HCT116 (cell line): ENCODE results near the gene WDR64. TPM values are rescaled to one million over a fixed set of nuclear protein-coding genes. Genes with fewer than 3 reads are reported as not detected.
A peak's percentile ranks its signal among the peaks of the same experiment; 100 is the strongest.

Experiments used
- ATAC-seq: fragments of 200-7000 bp; cut with Tn5 transposase; 2 replicates; pipeline ENCODE4 v1.9.1; 2020; ENCODE audit warnings: mild to moderate bottlenecking, moderate library complexity
- BruUV-seq: library from RNA; stranded (reverse); fragments of 400-500 nt; replicated peaks from 2 replicates; lab custom pipeline; 2021; lab: Mats Ljungman, UMichigan
- CTCF ChIA-PET: fragments of 300-600 bp; sonication (Branson Sonifier 250); formaldehyde crosslinking; loops from one replicate; lab custom pipeline; 2021; ENCODE audit warnings: antibody characterized with exemption; lab: Charles Lee
- POLR2A ChIA-PET: fragments of 300-600, 350-600 bp; sonication (Branson Sonifier 250); formaldehyde crosslinking; loops from one replicate; lab custom pipeline; 2021; ENCODE audit warnings: antibody characterized with exemption; lab: Charles Lee
- RAD21 ChIA-PET, 2 experiments: fragments of 300-600 bp; sonication (Branson Sonifier 250); formaldehyde crosslinking; loops; one replicate each; lab custom pipeline; 2023; ENCODE audit warnings: low total read pairs in 2 of 2; ENCODE audit not compliant: uncharacterized antibody in 2 of 2, unreplicated experiment in 2 of 2, low non-redundant PET in 1 of 2; lab: Charles Lee
- DNase-seq: peaks from one replicate; pipeline ENCODE4 v3.0.0-alpha.2; 2010; ENCODE audit warnings: low read depth, low spot score
- H2AFZ ChIP-seq: fragments of 200-600 bp; shearing (Covaris generic), sonication (generic); 2 replicates; pipeline ENCODE4 v1.6.1; 2017; ENCODE audit warnings: low read depth, mixed run types, mixed read lengths, antibody characterized with exemption, low read length; ENCODE audit not compliant: poor library complexity, severe bottlenecking
- H3K27ac ChIP-seq: 2 replicates; pipeline ENCODE4 v1.5.1; 2012; ENCODE audit warnings: low read depth, low read length
- H3K27me3 ChIP-seq: fragments of 200-600 bp; sonication (generic); 2 replicates; pipeline ENCODE4 v1.6.1; 2016; ENCODE audit warnings: mixed run types, low read length, mixed read lengths; ENCODE audit not compliant: insufficient read depth
- H3K36me3 ChIP-seq, 2 experiments: fragments of 200-500 bp in 1 of 2; fragments of 200-600 bp in 1 of 2; sonication (Bioruptor generic) in 1 of 2; sonication (generic) in 1 of 2; 2 replicates each; pipeline versions ENCODE4 v1.5.1 to v1.6.1; 2014 to 2016; ENCODE audit warnings: low read length in 2 of 2, inconsistent platforms in 1 of 2, mixed read lengths in 1 of 2, mixed run types in 1 of 2; ENCODE audit not compliant: insufficient read depth in 2 of 2, control insufficient read depth in 1 of 2
- H3K4me1 ChIP-seq, 2 experiments: fragments of 200-600 bp in 1 of 2; sonication (generic) in 1 of 2; 2 replicates each; pipeline versions ENCODE4 v1.5.1 to v1.6.1; 2012 to 2017; ENCODE audit warnings: low read length in 2 of 2, inconsistent platforms in 1 of 2, mild to moderate bottlenecking in 1 of 2, mixed read lengths in 1 of 2, mixed run types in 1 of 2, moderate library complexity in 1 of 2; ENCODE audit not compliant: insufficient read depth in 2 of 2, control insufficient read depth in 1 of 2
- H3K4me2 ChIP-seq: fragments of 200-600 bp; sonication (generic); 2 replicates; pipeline ENCODE4 v1.6.1; 2017; ENCODE audit warnings: mixed run types, low read length, mixed read lengths
- H3K4me3 ChIP-seq, 2 experiments: fragments of 200-600 bp in 1 of 2; sonication (generic) in 1 of 2; replicated peaks in 1 of 2; 2 replicates each; pipeline ENCODE4 v1.5.1; 2011 to 2016; ENCODE audit warnings: low read length in 2 of 2, control low read depth in 1 of 2, low read depth in 1 of 2, mild to moderate bottlenecking in 1 of 2, mixed read lengths in 1 of 2, mixed run types in 1 of 2
- H3K79me2 ChIP-seq: fragments of 200-600 bp; sonication (generic); 2 replicates; pipeline ENCODE4 v1.6.1; 2017; ENCODE audit warnings: mild to moderate bottlenecking, mixed run types, low read length, moderate library complexity, mixed read lengths; ENCODE audit not compliant: insufficient read depth
- H3K9ac ChIP-seq: fragments of 200-600 bp; sonication (generic); 2 replicates; pipeline ENCODE4 v1.6.1; 2016; ENCODE audit warnings: low read length, mixed read lengths
- H3K9me2 ChIP-seq: fragments of 200-600 bp; sonication (generic), shearing (Covaris generic); 2 replicates; pipeline ENCODE4 v1.6.1; 2017; ENCODE audit warnings: mixed run types, mild to moderate bottlenecking, moderate library complexity; ENCODE audit not compliant: insufficient read depth
- H3K9me3 ChIP-seq, 2 experiments: fragments of 200-500 bp in 1 of 2; fragments of 200-600 bp in 1 of 2; sonication (Bioruptor generic) in 1 of 2; sonication (generic) in 1 of 2; 2 replicates each; pipeline ENCODE4 v1.6.1; 2014 to 2017; ENCODE audit warnings: low read length in 2 of 2, mixed read lengths in 2 of 2, inconsistent platforms in 1 of 2, low read depth in 1 of 2, mild to moderate bottlenecking in 1 of 2, mixed run types in 1 of 2, moderate library complexity in 1 of 2; ENCODE audit not compliant: control insufficient read depth in 1 of 2, insufficient read depth in 1 of 2
- H4K20me1 ChIP-seq: fragments of 200-600 bp; sonication (generic), shearing (Covaris generic); 2 replicates; pipeline ENCODE4 v1.6.1; 2017; ENCODE audit warnings: mixed run types, mild to moderate bottlenecking, moderate library complexity; ENCODE audit not compliant: insufficient read depth
- ATF3 ChIP-seq: IDR thresholded peaks from 2 replicates; pipeline ENCODE4 v1.6.1; 2012
- CBX3 ChIP-seq: IDR thresholded peaks from 2 replicates; pipeline ENCODE4 v1.6.1; 2012; ENCODE audit warnings: low read depth
- CEBPB ChIP-seq: IDR thresholded peaks from 2 replicates; pipeline ENCODE4 v1.6.1; 2012; ENCODE audit warnings: low read depth
- EGR1 ChIP-seq: IDR thresholded peaks from 2 replicates; pipeline ENCODE4 v1.6.1; 2012; ENCODE audit warnings: low read depth
- ELF1 ChIP-seq: IDR thresholded peaks from 2 replicates; pipeline ENCODE4 v1.6.1; 2012; ENCODE audit warnings: low read depth, borderline replicate concordance
- EZH2 ChIP-seq: fragments of 200-600 bp; sonication (generic); IDR thresholded peaks from 2 replicates; pipeline ENCODE4 v1.6.1; 2017; ENCODE audit warnings: antibody characterized with exemption, mixed run types
- EZH2phosphoT487 ChIP-seq: fragments of 200-600 bp; IDR thresholded peaks from 2 replicates; pipeline ENCODE4 v1.6.1; 2018; ENCODE audit warnings: antibody characterized with exemption, borderline replicate concordance
- FOSL1 ChIP-seq: IDR thresholded peaks from 2 replicates; pipeline ENCODE4 v1.6.1; 2012; ENCODE audit warnings: low read depth
- POLR2A ChIP-seq: IDR thresholded peaks from 2 replicates; pipeline ENCODE4 v1.7.0; 2011; ENCODE audit warnings: borderline replicate concordance; ENCODE audit not compliant: insufficient read depth, insufficient read length; ENCODE audit errors: extremely low read depth
- POLR2AphosphoS5 ChIP-seq: IDR thresholded peaks from 2 replicates; pipeline ENCODE4 v1.6.1; 2011; ENCODE audit warnings: mild to moderate bottlenecking, low read depth, low read length, moderate library complexity
- RAD21 ChIP-seq: IDR thresholded peaks from 2 replicates; pipeline ENCODE4 v1.6.1; 2012; ENCODE audit warnings: low read depth, mild to moderate bottlenecking
- SIN3A ChIP-seq: IDR thresholded peaks from 2 replicates; pipeline ENCODE4 v1.6.1; 2012; ENCODE audit warnings: low read depth
- SP1 ChIP-seq: IDR thresholded peaks from 2 replicates; pipeline ENCODE4 v1.6.1; 2012; ENCODE audit warnings: low read depth
- SRF ChIP-seq: IDR thresholded peaks from 2 replicates; pipeline ENCODE4 v1.6.1; 2012; ENCODE audit warnings: low read depth
- TCF7L2 ChIP-seq: IDR thresholded peaks from 2 replicates; pipeline ENCODE4 v1.7.0; 2011; ENCODE audit warnings: borderline replicate concordance, inconsistent platforms; ENCODE audit not compliant: insufficient read depth, insufficient read length; ENCODE audit errors: extremely low read depth
- YY1 ChIP-seq: IDR thresholded peaks from 2 replicates; pipeline ENCODE4 v1.6.1; 2011; ENCODE audit warnings: low read length, low read depth, moderate library complexity, mild to moderate bottlenecking; ENCODE audit not compliant: insufficient replicate concordance; ENCODE audit errors: extremely low read depth
- ZBTB33 ChIP-seq: IDR thresholded peaks from 2 replicates; pipeline ENCODE4 v1.6.1; 2011; ENCODE audit warnings: mild to moderate bottlenecking, low read length, moderate library complexity; ENCODE audit not compliant: insufficient replicate concordance; ENCODE audit errors: extremely low read depth
- ZFX ChIP-seq: fragments of 450-650 bp; IDR thresholded peaks from 2 replicates; pipeline ENCODE4 v1.6.1; 2017
- ZNF274 ChIP-seq: fragments of 200-500 bp; sonication (Bioruptor generic); IDR thresholded peaks from 2 replicates; pipeline ENCODE4 v1.6.1; 2014; ENCODE audit warnings: mild to moderate bottlenecking, low read depth, low read length, inconsistent platforms
- intact Hi-C: fragments of 100-400 bp; cut with micrococcal nuclease; formaldehyde crosslinking; loops from 2 replicates; pipeline ENCODE4 v1.10.0; 2022
- total RNA-seq: library from RNA; stranded (reverse); gene quantifications from one replicate; pipeline ENCODE4 v1.2.1, GENCODE V29; 2021; ENCODE audit not compliant: unreplicated experiment
- TF ChIP-seq, protein P1 (sequence below): IDR thresholded peaks from 2 replicates; pipeline ENCODE4 v1.6.1; 2012; ENCODE audit warnings: low read depth
- TF ChIP-seq, protein P2 (sequence below): IDR thresholded peaks from 2 replicates; pipeline ENCODE4 v1.6.1; 2012

WDR64 gene
- total RNA-seq, 1 experiment from 2014 or later = not detected

DNA sequence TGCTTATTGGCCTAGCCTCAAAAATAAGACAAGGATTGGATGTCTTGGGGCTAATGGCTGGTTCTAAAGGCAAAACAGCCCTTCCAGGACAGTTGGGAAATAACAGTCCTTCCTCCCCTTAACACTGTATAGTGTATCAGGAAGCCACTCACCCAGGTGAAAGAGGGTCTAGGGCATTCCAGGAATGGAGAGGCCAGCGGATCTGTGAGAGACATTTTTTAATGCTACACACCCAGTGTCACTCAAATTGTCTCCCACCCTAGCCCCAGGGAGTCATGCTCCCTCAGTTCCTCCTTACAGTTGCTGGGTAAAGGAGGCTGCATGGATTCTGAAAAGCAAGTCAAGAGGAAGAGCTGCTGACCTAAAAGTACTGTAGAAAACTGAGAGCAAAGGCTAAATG, 171.8 kb downstream of the WDR64 start (continued):
- 0 out of 2 replicates have a peak, but pooled peaks have one; percentile 10 for TF ChIP-seq FOSL1

DNA sequence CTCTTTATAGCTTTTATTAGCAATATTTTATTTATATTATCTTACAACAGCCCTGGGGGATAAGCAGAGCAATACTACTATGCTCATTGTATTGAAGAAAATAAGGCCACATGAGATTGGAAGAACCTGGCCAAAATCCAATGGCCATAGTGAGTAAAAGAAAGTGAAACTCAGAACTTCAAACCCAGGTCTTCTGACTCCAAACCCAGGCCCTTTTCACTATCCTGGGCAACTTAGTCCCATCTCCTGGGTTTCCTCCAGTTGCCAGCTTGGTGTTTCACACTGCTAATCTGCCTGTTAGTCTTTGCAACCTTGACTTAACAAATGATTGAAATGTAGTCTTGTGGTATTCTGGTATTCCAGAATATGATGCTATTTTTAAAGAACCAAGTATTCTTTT, 173.5 kb downstream of the WDR64 start:
- no peaks in the 10 kb centered on the region for H3K4me1 ChIP-seq
- CTCF ChIA-PET = no interaction called here
- no peak for ATAC-seq
- no peaks in the 10 kb centered on the region for H4K20me1 ChIP-seq
- no TSS peak for BruUV-seq
- H3K36me3 ChIP-seq = no peaks in the 10 kb centered on the region
- no peak for DNase-seq
- no peak overlapping the region for H3K4me2 ChIP-seq
- intact Hi-C loops = no loop called here
- TF ChIP-seq ATF3 (no peak), ZNF274 (no peak), SP1 (no peak), EZH2phosphoT487 (no peak), EGR1 (no peak), CEBPB (no peak), RAD21 (no peak), POLR2A (no peak), SIN3A (no peak), YY1 (no peak), ZBTB33 (no peak), SRF (no peak), TCF7L2 (no peak), POLR2AphosphoS5 (no peak), CBX3 (no peak), ELF1 (no peak), EZH2 (no peak), ZFX (no peak)
- TF ChIP-seq, protein P1, sequence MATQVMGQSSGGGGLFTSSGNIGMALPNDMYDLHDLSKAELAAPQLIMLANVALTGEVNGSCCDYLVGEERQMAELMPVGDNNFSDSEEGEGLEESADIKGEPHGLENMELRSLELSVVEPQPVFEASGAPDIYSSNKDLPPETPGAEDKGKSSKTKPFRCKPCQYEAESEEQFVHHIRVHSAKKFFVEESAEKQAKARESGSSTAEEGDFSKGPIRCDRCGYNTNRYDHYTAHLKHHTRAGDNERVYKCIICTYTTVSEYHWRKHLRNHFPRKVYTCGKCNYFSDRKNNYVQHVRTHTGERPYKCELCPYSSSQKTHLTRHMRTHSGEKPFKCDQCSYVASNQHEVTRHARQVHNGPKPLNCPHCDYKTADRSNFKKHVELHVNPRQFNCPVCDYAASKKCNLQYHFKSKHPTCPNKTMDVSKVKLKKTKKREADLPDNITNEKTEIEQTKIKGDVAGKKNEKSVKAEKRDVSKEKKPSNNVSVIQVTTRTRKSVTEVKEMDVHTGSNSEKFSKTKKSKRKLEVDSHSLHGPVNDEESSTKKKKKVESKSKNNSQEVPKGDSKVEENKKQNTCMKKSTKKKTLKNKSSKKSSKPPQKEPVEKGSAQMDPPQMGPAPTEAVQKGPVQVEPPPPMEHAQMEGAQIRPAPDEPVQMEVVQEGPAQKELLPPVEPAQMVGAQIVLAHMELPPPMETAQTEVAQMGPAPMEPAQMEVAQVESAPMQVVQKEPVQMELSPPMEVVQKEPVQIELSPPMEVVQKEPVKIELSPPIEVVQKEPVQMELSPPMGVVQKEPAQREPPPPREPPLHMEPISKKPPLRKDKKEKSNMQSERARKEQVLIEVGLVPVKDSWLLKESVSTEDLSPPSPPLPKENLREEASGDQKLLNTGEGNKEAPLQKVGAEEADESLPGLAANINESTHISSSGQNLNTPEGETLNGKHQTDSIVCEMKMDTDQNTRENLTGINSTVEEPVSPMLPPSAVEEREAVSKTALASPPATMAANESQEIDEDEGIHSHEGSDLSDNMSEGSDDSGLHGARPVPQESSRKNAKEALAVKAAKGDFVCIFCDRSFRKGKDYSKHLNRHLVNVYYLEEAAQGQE = no peak
- TF ChIP-seq, protein P2, sequence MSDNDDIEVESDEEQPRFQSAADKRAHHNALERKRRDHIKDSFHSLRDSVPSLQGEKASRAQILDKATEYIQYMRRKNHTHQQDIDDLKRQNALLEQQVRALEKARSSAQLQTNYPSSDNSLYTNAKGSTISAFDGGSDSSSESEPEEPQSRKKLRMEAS = no peak
- RAD21 ChIA-PET = no interaction called here
- H3K4me3 ChIP-seq = no peak overlapping the region
- H3K27ac ChIP-seq = no peak overlapping the region
- H2AFZ ChIP-seq = no peak overlapping the region
- POLR2A ChIA-PET = no interaction called here
- H3K9me2 ChIP-seq = no peaks in the 10 kb centered on the region
- H3K9me3 ChIP-seq = no peaks in the 10 kb centered on the region
- H3K79me2 ChIP-seq = no peaks in the 10 kb centered on the region
- H3K27me3 ChIP-seq = no peaks in the 10 kb centered on the region
- no peak overlapping the region for H3K9ac ChIP-seq
